ENCODE data around the gene NPY4R.
"Not testable (repeated sequence)": the region's sequence is repeated elsewhere in the genome, so short reads cannot be mapped to it uniquely, and the experiment has no call there.

The NPY4R gene

GRCh38 chr10:46465765-46466164 is at the start of gene NPY4R:
NPY4R (minus strand) TSS chr10:46465958; CDS start chr10:46462635, 3,323 bp downstream.
- DNase-seq (ENCODE audit: low read depth, low spot score): not testable (repeated sequence)

DNA sequence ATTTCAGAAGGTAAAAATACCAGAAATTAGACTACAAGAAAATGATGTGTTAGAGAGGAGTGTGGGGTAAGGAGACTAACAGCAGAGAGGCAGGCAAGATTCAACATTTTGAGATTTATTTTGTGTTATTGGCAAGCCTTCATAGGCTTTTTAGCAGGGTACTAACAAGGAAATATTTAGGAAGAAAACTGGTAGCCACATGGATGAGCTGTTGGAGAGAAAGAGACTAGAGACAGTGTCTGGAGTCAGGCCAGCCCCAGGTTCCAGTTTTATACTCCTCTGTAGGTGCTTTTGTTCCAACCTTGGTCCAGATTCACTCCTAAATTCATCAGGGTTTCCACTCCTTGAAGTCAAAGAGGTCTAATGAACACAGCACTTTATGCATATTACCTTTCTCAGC is 49.6 kb upstream of the NPY4R start:
- no peak for DNase-seq (ENCODE audit: low read depth, low spot score)

- no peak for DNase-seq (ENCODE audit: low read depth, low spot score)
Observed at GRCh38 chr10:46514899-46515298, 49.1 kb upstream of the NPY4R start.

DNA sequence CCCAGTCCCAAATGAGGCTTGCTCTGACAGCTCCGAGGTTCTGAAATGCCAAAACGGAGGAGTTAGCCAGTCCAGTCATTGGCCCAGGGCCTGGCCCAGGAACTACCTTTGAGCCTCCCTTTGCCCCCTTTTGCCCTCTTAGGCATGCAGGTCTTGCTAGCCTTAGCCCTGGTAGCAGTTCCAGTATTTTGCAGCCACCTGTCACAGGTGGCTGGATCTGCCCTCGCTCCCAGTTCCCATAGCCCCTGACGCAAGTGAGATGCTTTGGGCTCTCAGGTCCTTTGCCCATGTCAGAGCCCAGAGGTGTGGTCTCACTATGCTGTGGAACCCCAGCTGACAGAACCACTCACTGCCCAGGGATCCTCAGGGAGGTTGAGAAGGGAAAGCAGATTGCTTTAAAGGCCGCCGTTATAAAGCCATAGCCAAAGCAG is 48.7 kb upstream of the NPY4R start:
- no peak for DNase-seq (ENCODE audit: low read depth, low spot score)

DNA sequence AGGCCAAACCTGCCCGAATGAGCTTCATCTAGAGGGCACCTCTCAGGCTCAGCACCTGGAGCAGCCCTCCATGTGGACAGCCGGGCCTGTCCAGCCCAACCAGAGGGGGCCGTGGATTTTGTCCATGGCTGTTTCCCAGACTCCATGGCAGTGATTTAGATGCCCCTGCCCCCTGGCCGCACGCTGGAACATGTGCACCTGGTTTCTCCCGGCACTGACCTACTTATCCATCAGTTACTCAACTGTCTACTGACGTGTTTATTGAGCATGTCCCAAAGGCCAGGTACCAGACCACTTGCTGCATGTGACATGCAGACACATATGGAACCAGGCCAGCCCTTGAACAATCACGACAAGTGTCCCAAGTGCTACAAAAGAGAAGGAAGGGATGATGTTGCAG is 47.6 kb upstream of the NPY4R start:
- DNase-seq (ENCODE audit: low read depth, low spot score): not testable (repeated sequence)

GRCh38 chr10:46512725-46513124 is 47.0 kb upstream of the NPY4R start:
- not testable (repeated sequence) for DNase-seq (ENCODE audit: low read depth, low spot score)

- not testable (repeated sequence) for DNase-seq (ENCODE audit: low read depth, low spot score)
Observed at GRCh38 chr10:46512002-46512401, 46.2 kb upstream of the NPY4R start.

DNA sequence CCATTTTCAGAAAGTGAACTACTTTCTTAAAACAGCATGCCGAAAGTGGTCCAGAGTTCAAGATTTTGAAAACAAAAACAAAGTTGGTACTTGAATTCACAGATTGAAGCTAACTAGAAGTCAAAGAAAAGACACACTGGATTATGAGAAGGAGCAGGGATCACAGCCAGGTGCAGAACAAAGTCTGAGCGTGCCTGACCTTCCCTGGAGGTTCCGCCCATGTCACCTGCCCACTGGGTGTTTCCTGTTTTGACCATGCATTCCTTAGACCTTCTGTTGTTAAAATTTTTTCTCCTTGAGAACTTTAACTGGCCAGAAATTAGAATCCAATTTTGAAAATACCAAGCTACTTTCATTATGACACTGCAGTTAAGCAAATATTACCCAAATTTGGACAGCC is 34.2 kb upstream of the NPY4R start:
- not testable (repeated sequence) for DNase-seq (ENCODE audit: low read depth, low spot score)

DNA sequence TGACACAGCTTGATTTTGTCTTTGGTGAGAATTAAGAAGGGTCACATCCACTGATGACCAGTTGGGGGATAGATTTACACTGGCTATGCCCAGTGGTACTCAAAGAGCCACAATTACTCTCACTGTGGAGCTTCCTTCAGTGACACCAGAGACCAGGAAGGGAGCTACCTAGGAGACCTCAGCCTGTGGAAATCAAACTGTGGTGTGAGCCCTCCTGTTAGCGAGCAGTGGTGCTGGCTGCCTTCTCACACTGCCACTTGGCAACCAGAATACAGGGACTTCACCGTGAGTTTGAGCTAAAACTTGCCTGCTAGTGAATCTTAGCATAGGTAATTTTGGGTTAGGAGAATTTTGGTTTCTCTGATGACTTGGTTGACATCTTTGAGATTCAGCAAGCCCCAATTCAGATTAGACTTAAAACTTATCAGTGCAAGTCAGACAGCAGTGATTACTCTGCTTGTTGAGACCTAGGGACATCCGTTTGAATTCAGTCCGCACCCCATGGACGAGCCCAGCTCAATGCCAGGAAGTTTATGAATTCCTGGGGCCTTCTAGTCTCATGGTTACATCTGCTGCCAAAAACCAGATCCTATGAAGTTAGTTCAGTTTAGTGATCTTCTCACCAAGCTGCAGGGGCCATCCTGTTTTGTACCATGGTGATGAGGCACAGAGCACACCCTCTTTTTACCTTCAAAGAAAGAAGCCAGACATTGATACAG is 33.4 kb upstream of the NPY4R start:
- DNase-seq (ENCODE audit: low read depth, low spot score): not testable (repeated sequence)

DNA sequence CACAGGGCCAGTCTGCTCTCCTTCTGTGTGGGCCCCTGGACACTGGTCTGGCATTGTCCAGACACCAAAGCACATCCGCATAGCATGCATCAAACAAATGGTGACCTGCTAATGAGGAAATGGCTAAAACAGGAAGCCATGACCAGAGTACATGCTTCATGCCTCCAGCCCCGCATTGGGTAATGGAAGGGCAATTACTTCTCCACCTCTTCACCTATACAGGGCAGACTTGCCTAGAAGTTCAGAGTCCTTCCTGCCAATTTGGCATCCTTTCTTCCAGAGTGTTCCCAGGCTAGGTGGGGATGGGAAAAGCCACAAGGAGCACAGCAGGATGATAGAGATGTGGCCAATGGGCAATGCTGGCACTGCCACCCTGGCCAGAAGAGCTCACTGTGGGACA is 32.1 kb upstream of the NPY4R start:
- not testable (repeated sequence) for DNase-seq (ENCODE audit: low read depth, low spot score)

DNA sequence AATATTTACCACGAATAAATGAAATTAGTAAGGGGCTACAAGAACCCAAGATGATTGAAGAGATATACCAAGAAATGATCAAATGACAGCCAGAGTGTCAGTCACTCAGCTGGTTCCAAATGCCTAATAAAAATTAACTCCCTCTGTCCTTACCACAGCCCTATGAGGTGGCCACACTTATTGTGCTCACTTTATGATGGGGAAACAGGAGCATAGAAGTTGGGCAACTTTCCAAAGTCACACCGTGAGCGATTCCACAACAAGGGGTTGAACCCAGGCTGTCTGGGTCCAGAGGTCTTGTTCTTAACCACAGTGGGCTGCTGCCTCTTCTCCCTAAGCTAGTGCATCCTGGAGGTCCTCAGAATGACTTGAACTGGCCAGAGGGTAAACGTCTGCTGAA is 31.6 kb upstream of the NPY4R start:
- DNase-seq (ENCODE audit: low read depth, low spot score): not testable (repeated sequence)

DNA sequence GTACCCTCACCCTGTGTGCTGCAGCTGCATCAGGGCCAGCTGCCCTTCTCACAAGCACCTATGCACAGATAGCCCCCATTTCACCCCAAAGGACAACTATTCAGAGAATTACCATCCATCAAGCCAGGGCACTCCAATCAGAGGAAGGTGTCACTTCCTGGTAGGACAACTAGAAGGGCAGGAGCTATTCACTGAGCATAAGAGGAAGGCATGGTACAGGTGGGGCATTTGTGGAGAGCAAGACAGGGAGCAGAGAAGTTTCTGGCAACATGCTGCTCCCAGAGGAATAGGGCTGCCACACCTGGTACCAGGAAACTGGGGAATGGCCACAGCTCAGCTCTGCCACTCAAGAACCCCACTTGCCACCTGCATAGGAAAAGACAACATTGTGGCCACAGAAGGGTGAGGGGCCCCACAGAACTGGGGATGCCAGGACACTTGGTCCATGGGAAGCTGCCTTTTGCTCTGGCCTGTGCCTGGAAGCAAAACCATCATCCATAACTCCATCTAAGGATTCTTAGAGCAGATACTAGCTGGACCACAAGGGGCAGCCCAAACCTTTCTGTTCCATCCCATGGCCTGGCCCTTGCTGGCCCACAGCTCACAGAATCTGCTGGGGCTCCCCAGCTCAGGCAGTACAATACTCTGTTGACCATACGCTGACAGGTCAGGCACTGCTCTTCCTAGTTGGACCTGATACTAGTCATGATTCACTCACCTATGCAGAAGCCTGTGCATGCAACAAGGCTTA is 25.8 kb upstream of the NPY4R start:
- not testable (repeated sequence) for DNase-seq (ENCODE audit: low read depth, low spot score)

DNA sequence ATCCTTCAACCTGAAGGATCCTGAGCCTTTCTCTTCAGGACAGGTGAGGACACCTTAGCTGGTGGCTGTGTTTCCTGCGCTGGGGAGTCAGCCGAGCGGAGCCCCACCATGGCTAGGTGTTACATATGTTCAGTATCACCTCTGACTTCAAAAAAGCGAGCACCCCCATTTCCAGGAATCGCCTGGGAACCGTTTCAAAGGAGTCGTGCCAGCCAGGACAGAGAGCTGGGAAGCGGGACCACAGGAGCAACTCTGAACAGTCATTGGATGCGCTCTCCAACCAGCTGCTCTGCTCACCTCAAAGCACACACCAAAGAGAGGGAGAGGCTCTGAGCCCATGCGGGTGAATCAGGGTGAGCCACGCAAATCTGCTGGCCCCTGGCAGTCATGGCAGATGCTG is 24.5 kb upstream of the NPY4R start:
- DNase-seq (ENCODE audit: low read depth, low spot score): not testable (repeated sequence)

DNA sequence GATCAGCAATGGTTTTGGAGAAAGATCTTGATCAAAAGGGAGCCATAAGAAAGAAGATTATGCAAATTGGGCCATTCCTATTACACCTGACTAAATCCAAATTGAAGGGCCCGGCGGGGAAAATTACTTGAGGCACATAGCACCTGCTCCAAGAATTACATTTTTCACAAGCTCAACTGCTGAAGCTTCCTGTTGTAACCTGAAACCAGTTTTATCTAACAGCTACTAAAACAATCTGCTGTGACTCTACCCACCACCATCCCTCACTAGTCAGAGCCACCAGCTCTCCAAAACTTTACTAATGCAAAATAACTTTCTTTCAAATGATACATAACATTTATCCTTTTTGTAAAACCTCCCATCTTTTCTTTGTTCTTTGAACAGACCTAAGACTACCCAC is 20.7 kb upstream of the NPY4R start:
- DNase-seq (ENCODE audit: low read depth, low spot score): not testable (repeated sequence)

GRCh38 chr10:46474746-46475320 is 9.1 kb upstream of the NPY4R start:
- not testable (repeated sequence) for DNase-seq (ENCODE audit: low read depth, low spot score)

- not testable (repeated sequence) for DNase-seq (ENCODE audit: low read depth, low spot score)
Observed at GRCh38 chr10:46473758-46474157, 8.0 kb upstream of the NPY4R start.

DNA sequence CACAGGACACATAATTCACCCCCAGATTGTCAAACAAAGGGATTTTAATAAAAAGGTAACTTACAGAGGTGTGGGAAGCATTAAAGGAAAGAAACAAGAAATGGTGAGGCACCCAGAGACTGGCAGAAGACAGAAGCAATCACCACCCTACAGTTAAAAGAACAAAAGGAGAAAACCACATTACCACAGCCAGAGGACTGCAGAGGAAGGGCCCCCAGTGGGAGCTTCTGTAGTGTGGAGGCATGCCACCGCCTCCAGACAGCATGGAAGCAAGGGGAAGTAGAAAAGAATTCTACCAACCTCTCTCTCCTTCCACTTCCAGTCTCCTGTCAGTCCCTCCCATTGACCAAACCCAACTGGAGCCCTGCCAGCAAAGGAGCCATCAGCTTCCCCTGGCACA is 4.4 kb upstream of the NPY4R start:
- DNase-seq (ENCODE audit: low read depth, low spot score): not testable (repeated sequence)

DNA sequence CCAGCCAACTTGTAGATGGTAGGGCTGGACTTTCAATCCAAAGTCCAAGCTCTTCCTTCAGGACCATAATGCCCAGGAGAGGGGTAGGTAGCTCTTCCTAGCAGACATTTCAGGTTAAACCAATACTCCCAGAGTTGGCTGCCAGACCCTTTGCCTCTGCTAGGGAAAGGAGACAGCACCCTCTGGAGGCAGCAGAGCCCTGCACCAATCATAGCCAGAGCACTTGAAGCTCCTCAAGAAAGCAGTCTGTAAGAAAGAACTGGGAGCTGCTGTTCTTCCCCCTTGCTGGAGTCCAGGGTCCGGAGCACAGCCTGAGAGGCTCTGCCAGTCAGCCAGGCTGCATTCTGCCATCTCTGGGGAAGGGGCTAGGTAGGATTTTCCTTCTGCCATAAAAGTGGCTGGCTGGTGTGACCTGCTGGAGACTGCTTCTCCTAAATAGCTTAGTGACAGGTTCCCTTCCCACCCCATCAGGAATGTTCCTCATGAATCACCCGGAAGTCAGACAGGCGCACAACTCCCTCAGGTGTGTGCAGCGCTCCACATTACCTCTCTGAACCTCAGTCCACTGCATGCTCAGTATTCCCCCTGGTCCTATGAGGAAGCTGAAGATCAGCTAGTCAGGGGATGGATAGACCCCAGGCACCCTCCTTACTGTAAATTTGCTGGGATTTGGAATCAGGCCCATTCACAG is 2.5 kb upstream of the NPY4R start:
- not testable (repeated sequence) for DNase-seq (ENCODE audit: low read depth, low spot score)

- DNase-seq (ENCODE audit: low read depth, low spot score): peak; percentile 7
Observed at GRCh38 chr10:46463608-46464007, 2.1 kb downstream of the NPY4R start.

DNA sequence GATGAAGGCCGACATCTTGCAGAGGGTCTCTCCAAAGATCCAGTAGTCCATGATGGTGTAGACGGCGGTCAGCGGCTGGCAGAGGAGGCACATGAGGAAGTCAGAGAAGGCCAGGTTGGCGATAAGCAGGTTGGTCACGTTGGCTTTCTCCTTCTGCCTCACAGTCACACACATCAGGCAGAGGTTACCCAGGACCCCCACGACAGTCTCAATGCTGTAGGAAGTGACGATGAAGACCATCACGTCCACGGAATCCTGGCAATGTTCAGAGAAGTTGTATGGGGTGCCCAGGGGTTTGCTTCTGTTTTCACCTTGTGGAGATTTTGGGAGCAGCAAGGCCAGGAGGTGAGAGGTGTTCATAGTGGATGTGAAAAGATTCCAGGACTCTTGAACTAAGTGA is 3.5 kb downstream of the NPY4R start:
- DNase-seq (ENCODE audit: low read depth, low spot score): not testable (repeated sequence)

DNA sequence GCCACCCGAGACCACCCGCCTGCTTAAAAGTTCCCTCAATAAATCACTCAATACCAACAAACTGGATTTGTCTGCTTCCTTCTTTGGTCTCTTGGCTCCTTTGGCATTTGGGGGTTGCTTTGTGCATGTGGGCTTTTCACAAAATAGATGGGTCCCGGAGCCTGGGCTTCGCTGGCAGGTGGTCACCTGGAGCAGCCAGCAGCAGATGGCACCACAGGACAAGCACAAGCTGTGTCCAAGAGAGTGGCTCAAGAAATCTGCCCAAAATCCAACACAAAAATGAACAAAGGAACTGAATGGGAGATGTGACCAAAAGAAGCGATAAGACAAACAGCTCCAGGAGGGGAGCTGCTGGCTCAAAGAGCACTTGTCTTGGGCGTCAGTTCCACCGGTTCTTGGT is 6.2 kb downstream of the NPY4R start:
- DNase-seq (ENCODE audit: low read depth, low spot score): not testable (repeated sequence)

GRCh38 chr10:46457071-46457470 is 8.7 kb downstream of the NPY4R start:
- not testable (repeated sequence) for DNase-seq (ENCODE audit: low read depth, low spot score)
